ENCODE data around the gene POLDIP2.

POLDIP2 gene

GRCh38 chr17:28372203-28372944 lies 15.0 kb upstream of the POLDIP2 start:
- Histone ChIP-seq H3K27me3 (ENCODE audit: control insufficient read depth, insufficient read depth, low read length) (peaks cover 19% of the 10 kb centered on the region), H3K4me1 (ENCODE audit: control insufficient read depth, insufficient read depth, low read length) (peaks cover 17% of the 10 kb centered on the region), H3K27ac (ENCODE audit: low read depth, low read length) (no peak overlapping the region), H3K9ac (ENCODE audit: low read depth, low read length) (no peak overlapping the region), H3K36me3 (ENCODE audit: control insufficient read depth, insufficient read depth, low read length) (no peaks in the 10 kb centered on the region), H3K9me3 (ENCODE audit: control insufficient read depth, insufficient read depth, low read length) (no peaks in the 10 kb centered on the region), H3K4me3 (ENCODE audit: low read depth, low read length) (peak overlapping the region; percentile 83)

- Histone ChIP-seq H3K9me3 (ENCODE audit: control insufficient read depth, insufficient read depth, low read length) (no peaks in the 10 kb centered on the region), H3K4me1 (ENCODE audit: control insufficient read depth, insufficient read depth, low read length) (peaks cover 17% of the 10 kb centered on the region), H3K27me3 (ENCODE audit: control insufficient read depth, insufficient read depth, low read length) (peaks cover 19% of the 10 kb centered on the region), H3K4me3 (ENCODE audit: low read depth, low read length) (peak within 1 kb of the TSS; percentile 83), H3K9ac (ENCODE audit: low read depth, low read length) (no peak within 1 kb of the TSS), H3K36me3 (ENCODE audit: control insufficient read depth, insufficient read depth, low read length) (no peaks in the 10 kb centered on the region), H3K27ac (ENCODE audit: low read depth, low read length) (peak within 1 kb of the TSS; percentile 74)
Observed at GRCh38 chr17:28371245-28372202, 14.2 kb upstream of the POLDIP2 start, which contains the start of gene SARM1. SARM1 (plus strand) TSS chr17:28371694; CDS start chr17:28372033, 339 bp downstream.

- H3K4me3 ChIP-seq (ENCODE audit: low read depth, low read length): peak overlapping the region; percentile 83
Observed at GRCh38 chr17:28370744-28371103, 13.4 kb upstream of the POLDIP2 start.

GRCh38 chr17:28370035-28370743 lies 12.9 kb upstream of the POLDIP2 start, which contains the start of gene VTN:
VTN (minus strand) TSS chr17:28370307; CDS start chr17:28370203, 104 bp downstream.
- Histone ChIP-seq H3K9me3 (ENCODE audit: control insufficient read depth, insufficient read depth, low read length) (no peaks in the 10 kb centered on the region), H3K27ac (ENCODE audit: low read depth, low read length) (peak within 1 kb of the TSS; percentile 74), H3K4me3 (ENCODE audit: low read depth, low read length) (peak within 1 kb of the TSS; percentile 83), H3K4me1 (ENCODE audit: control insufficient read depth, insufficient read depth, low read length) (peaks cover 17% of the 10 kb centered on the region), H3K9ac (ENCODE audit: low read depth, low read length) (no peak within 1 kb of the TSS), H3K27me3 (ENCODE audit: control insufficient read depth, insufficient read depth, low read length) (peaks cover 19% of the 10 kb centered on the region), H3K36me3 (ENCODE audit: control insufficient read depth, insufficient read depth, low read length) (no peaks in the 10 kb centered on the region; the same call in 1 of the 2 replicates)

More at GRCh38 chr17:28370744-28371103, 13.4 kb upstream of the POLDIP2 start:
- H3K27ac ChIP-seq (ENCODE audit: low read depth, low read length): peak overlapping the region; percentile 74
- peaks cover 17% of the 10 kb centered on the region for H3K4me1 ChIP-seq (ENCODE audit: control insufficient read depth, insufficient read depth, low read length)
- H3K9me3 ChIP-seq (ENCODE audit: control insufficient read depth, insufficient read depth, low read length): no peaks in the 10 kb centered on the region
- H3K27me3 ChIP-seq (ENCODE audit: control insufficient read depth, insufficient read depth, low read length): peaks cover 19% of the 10 kb centered on the region
- no peaks in the 10 kb centered on the region for H3K36me3 ChIP-seq (ENCODE audit: control insufficient read depth, insufficient read depth, low read length)
- H3K9ac ChIP-seq (ENCODE audit: low read depth, low read length): no peak overlapping the region

GRCh38 chr17:28369684-28370034 lies 12.3 kb upstream of the POLDIP2 start:
- peak overlapping the region; percentile 74 for H3K27ac ChIP-seq (ENCODE audit: low read depth, low read length)
- no peak overlapping the region for H3K4me3 ChIP-seq (ENCODE audit: low read depth, low read length)
- no peak overlapping the region for H3K9ac ChIP-seq (ENCODE audit: low read depth, low read length)
- H3K9me3 ChIP-seq (ENCODE audit: control insufficient read depth, insufficient read depth, low read length): no peaks in the 10 kb centered on the region
- H3K27me3 ChIP-seq (ENCODE audit: control insufficient read depth, insufficient read depth, low read length): peaks cover 19% of the 10 kb centered on the region
- H3K4me1 ChIP-seq (ENCODE audit: control insufficient read depth, insufficient read depth, low read length): peaks cover 17% of the 10 kb centered on the region
- H3K36me3 ChIP-seq (ENCODE audit: control insufficient read depth, insufficient read depth, low read length): no peaks in the 10 kb centered on the region; the same call in 1 of the 2 replicates

GRCh38 chr17:28368915-28369683 lies 11.8 kb upstream of the POLDIP2 start:
- Histone ChIP-seq H3K9me3 (ENCODE audit: control insufficient read depth, insufficient read depth, low read length) (no peaks in the 10 kb centered on the region), H3K4me3 (ENCODE audit: low read depth, low read length) (no peak overlapping the region), H3K36me3 (ENCODE audit: control insufficient read depth, insufficient read depth, low read length) (no peaks in the 10 kb centered on the region; the same call in 1 of the 2 replicates), H3K4me1 (ENCODE audit: control insufficient read depth, insufficient read depth, low read length) (peaks cover 17% of the 10 kb centered on the region), H3K27ac (ENCODE audit: low read depth, low read length) (no peak overlapping the region), H3K9ac (ENCODE audit: low read depth, low read length) (no peak overlapping the region), H3K27me3 (ENCODE audit: control insufficient read depth, insufficient read depth, low read length) (peaks cover 19% of the 10 kb centered on the region)

GRCh38 chr17:28368306-28368831 lies 11.0 kb upstream of the POLDIP2 start:
- no peak overlapping the region for H3K9ac ChIP-seq (ENCODE audit: low read depth, low read length)
- H3K27me3 ChIP-seq (ENCODE audit: control insufficient read depth, insufficient read depth, low read length): peaks cover 16% of the 10 kb centered on the region
- H3K36me3 ChIP-seq (ENCODE audit: control insufficient read depth, insufficient read depth, low read length): peaks cover 6% of the 10 kb centered on the region
- H3K4me3 ChIP-seq (ENCODE audit: low read depth, low read length): no peak overlapping the region
- no peaks in the 10 kb centered on the region for H3K9me3 ChIP-seq (ENCODE audit: control insufficient read depth, insufficient read depth, low read length)
- H3K4me1 ChIP-seq (ENCODE audit: control insufficient read depth, insufficient read depth, low read length): peaks cover 17% of the 10 kb centered on the region
- H3K27ac ChIP-seq (ENCODE audit: low read depth, low read length): peak overlapping the region; percentile 56

- Histone ChIP-seq H3K4me1 (ENCODE audit: control insufficient read depth, insufficient read depth, low read length) (peaks cover 17% of the 10 kb centered on the region), H3K9ac (ENCODE audit: low read depth, low read length) (no peak overlapping the region), H3K27ac (ENCODE audit: low read depth, low read length) (no peak overlapping the region), H3K4me3 (ENCODE audit: low read depth, low read length) (no peak overlapping the region), H3K9me3 (ENCODE audit: control insufficient read depth, insufficient read depth, low read length) (no peaks in the 10 kb centered on the region), H3K27me3 (ENCODE audit: control insufficient read depth, insufficient read depth, low read length) (peaks cover 10% of the 10 kb centered on the region), H3K36me3 (ENCODE audit: control insufficient read depth, insufficient read depth, low read length) (peaks cover 11% of the 10 kb centered on the region)
Observed at GRCh38 chr17:28367641-28368305, 10.4 kb upstream of the POLDIP2 start.

GRCh38 chr17:28366605-28367004 lies 9.3 kb upstream of the POLDIP2 start:
- H3K36me3 ChIP-seq (ENCODE audit: control insufficient read depth, insufficient read depth, low read length): peaks cover 22% of the 10 kb centered on the region
- no peak overlapping the region for H3K4me3 ChIP-seq (ENCODE audit: low read depth, low read length)
- H3K4me1 ChIP-seq (ENCODE audit: control insufficient read depth, insufficient read depth, low read length): peaks cover 14% of the 10 kb centered on the region
- H3K27me3 ChIP-seq (ENCODE audit: control insufficient read depth, insufficient read depth, low read length): no peaks in the 10 kb centered on the region
- H3K27ac ChIP-seq (ENCODE audit: low read depth, low read length): no peak overlapping the region
- no peaks in the 10 kb centered on the region for H3K9me3 ChIP-seq (ENCODE audit: control insufficient read depth, insufficient read depth, low read length)
- no peak overlapping the region for H3K9ac ChIP-seq (ENCODE audit: low read depth, low read length)

Measured in HUES48 (cell line).